Stimulated activated CD8-positive, alpha-beta memory T cell treated with anti-CD3 and anti-CD28 coated beads, Interleukin-15, amount 100 ng/mL, for 4 hours (primary cell): Measurements from ENCODE around the gene CXXC5.

ENCODE experiments used
- DNase-seq, 2 donors: peaks; one replicate each; pipeline ENCODE4 v3.0.0-alpha.2; 2020; ENCODE audit warnings: low read depth in 2 of 2

Gene CXXC5

GRCh38 chr5:139651853-139652787 is 4.0 kb downstream of the CXXC5 start:
- peak in 1 of 2 donors; percentile 53 for DNase-seq

- DNase-seq = no peak
Observed at GRCh38 chr5:139652788-139653241, 4.7 kb downstream of the CXXC5 start.

GRCh38 chr5:139653616-139654015 is 5.5 kb downstream of the CXXC5 start:
- no peak for DNase-seq

GRCh38 chr5:139654464-139654863 is 6.3 kb downstream of the CXXC5 start:
- DNase-seq = no peak

GRCh38 chr5:139654871-139655491 is 6.8 kb downstream of the CXXC5 start:
- DNase-seq = no peak

GRCh38 chr5:139655727-139656271 is 7.7 kb downstream of the CXXC5 start:
- no peak for DNase-seq

- DNase-seq = no peak
Observed at GRCh38 chr5:139657363-139658321, 9.5 kb downstream of the CXXC5 start.

GRCh38 chr5:139658501-139658927 is 10.4 kb downstream of the CXXC5 start:
- DNase-seq = no peak

- no peak for DNase-seq
Observed at GRCh38 chr5:139658928-139659667, 10.9 kb downstream of the CXXC5 start.

- DNase-seq = no peak
Observed at GRCh38 chr5:139659695-139660101, 11.5 kb downstream of the CXXC5 start.

GRCh38 chr5:139660105-139660922 is 12.2 kb downstream of the CXXC5 start:
- DNase-seq = no peak

- no peak for DNase-seq
Observed at GRCh38 chr5:139660923-139661814, 13.0 kb downstream of the CXXC5 start.

- no peak for DNase-seq
Observed at GRCh38 chr5:139662617-139663016, 14.5 kb downstream of the CXXC5 start.

GRCh38 chr5:139663207-139664085 is 15.3 kb downstream of the CXXC5 start:
- no peak for DNase-seq

- DNase-seq = no peak
Observed at GRCh38 chr5:139664086-139664693, 16.0 kb downstream of the CXXC5 start.

- no peak for DNase-seq
Observed at GRCh38 chr5:139664727-139665351, 16.7 kb downstream of the CXXC5 start.

GRCh38 chr5:139665626-139666025 is 17.5 kb downstream of the CXXC5 start:
- no peak for DNase-seq
